ACHN (cell line): ENCODE results near the gene RGS6.
"Not testable (repeated sequence)": the region's sequence is repeated elsewhere in the genome, so short reads cannot be mapped to it uniquely, and the experiment has no call there.

Experiments
- DNase-seq: peaks from one replicate; pipeline ENCODE4 v3.0.0-alpha.2; 2015
- in situ Hi-C: cut with HindIII; loops from 2 replicates; pipeline ENCODE4 v1.10.0; 2017; ENCODE audit warnings: low sequenced_read_pairs, low pct_ligation_motif_present, low pct_unique_long_range_greater_than_20kb

RGS6 gene

GRCh38 chr14:71932229-71932981 is at the start of gene RGS6:
TSS of gene RGS6 (plus strand) at chr14:71932429.
- peak; percentile 36 for DNase-seq
- in situ Hi-C loops, result no loop called here

- in situ Hi-C loops, result no loop called here
- DNase-seq, result no peak
Measured at GRCh38 chr14:71883094-71883493, 49.1 kb upstream of the RGS6 start.

- DNase-seq, result no peak
- in situ Hi-C loops, result no loop called here
Measured at GRCh38 chr14:71885301-71885700, 46.9 kb upstream of the RGS6 start.

- in situ Hi-C loops, DNase-seq: not testable (repeated sequence)
Measured at GRCh38 chr14:71887802-71888201, 44.4 kb upstream of the RGS6 start.

- in situ Hi-C loops, result no loop called here
- DNase-seq, result no peak
Measured at GRCh38 chr14:71890541-71890940, 41.7 kb upstream of the RGS6 start.

GRCh38 chr14:71891185-71891584 is 41.0 kb upstream of the RGS6 start:
- in situ Hi-C loops, result no loop called here
- no peak for DNase-seq

GRCh38 chr14:71891970-71892369 is 40.3 kb upstream of the RGS6 start:
- DNase-seq, result no peak
- in situ Hi-C loops, result no loop called here

GRCh38 chr14:71905031-71905430 is 27.2 kb upstream of the RGS6 start:
- DNase-seq, result no peak
- in situ Hi-C loops, result no loop called here

- in situ Hi-C loops, result no loop called here
- no peak for DNase-seq
Measured at GRCh38 chr14:71905860-71906259, 26.4 kb upstream of the RGS6 start.

- in situ Hi-C loops, result no loop called here
- DNase-seq, result peak; percentile 25
Measured at GRCh38 chr14:71907793-71908515, 24.3 kb upstream of the RGS6 start.

- in situ Hi-C loops, result no loop called here
- no peak for DNase-seq
Measured at GRCh38 chr14:71911669-71912068, 20.6 kb upstream of the RGS6 start.

- no peak for DNase-seq
- in situ Hi-C loops, result no loop called here
Measured at GRCh38 chr14:71913342-71913741, 18.9 kb upstream of the RGS6 start.

GRCh38 chr14:71918955-71919354 is 13.3 kb upstream of the RGS6 start:
- in situ Hi-C loops, result no loop called here

GRCh38 chr14:71923513-71923912 is 8.7 kb upstream of the RGS6 start:
- in situ Hi-C loops, result no loop called here
- DNase-seq, result no peak

More at GRCh38 chr14:71918955-71919354, 13.3 kb upstream of the RGS6 start:
- no peak for DNase-seq

GRCh38 chr14:71931492-71932228 is 569 bp upstream of the RGS6 start:
- no peak for DNase-seq
- in situ Hi-C loops, result no loop called here

GRCh38 chr14:71933001-71933587 is 865 bp downstream of the RGS6 start:
- DNase-seq, result no peak
- in situ Hi-C loops, result no loop called here

GRCh38 chr14:71938273-71938672 is 6.0 kb downstream of the RGS6 start:
- in situ Hi-C loops, DNase-seq: not testable (repeated sequence)

GRCh38 chr14:71939344-71939743 is 7.1 kb downstream of the RGS6 start:
- in situ Hi-C loops, DNase-seq: not testable (repeated sequence)

GRCh38 chr14:71940500-71940899 is 8.3 kb downstream of the RGS6 start:
- DNase-seq, in situ Hi-C loops: not testable (repeated sequence)
